RWPE2 (cell line): ENCODE measurements around the gene DPPA4.

ENCODE experiments used
- ATAC-seq: fragments of 200-7000 bp; cut with Tn5 transposase; 3 replicates; pipeline ENCODE4 v1.9.1; 2021; ENCODE audit warnings: low read depth
- DNase-seq: peaks from one replicate; pipeline ENCODE4 v3.0.0-alpha.2; 2020; ENCODE audit warnings: low spot score
- H3K27ac ChIP-seq: fragments of 450-650 bp; 2 replicates; pipeline ENCODE4 v1.5.1; 2017; ENCODE audit warnings: mild to moderate bottlenecking; ENCODE audit not compliant: poor library complexity, severe bottlenecking
- H3K27me3 ChIP-seq: fragments of 250-450 bp; sonication (Bioruptor Pico); 2 replicates; pipeline ENCODE4 v1.5.1; 2021; ENCODE audit warnings: mild to moderate bottlenecking, moderate library complexity; ENCODE audit not compliant: insufficient read depth, poor library complexity, severe bottlenecking
- H3K36me3 ChIP-seq: fragments of 250-450 bp; sonication (Bioruptor Pico); 2 replicates; pipeline ENCODE4 v1.5.1; 2020; ENCODE audit warnings: low read depth, mild to moderate bottlenecking, moderate library complexity
- H3K4me1 ChIP-seq: fragments of 250-450 bp; sonication (Bioruptor Pico); 2 replicates; pipeline ENCODE4 v1.5.1; 2021; ENCODE audit warnings: mild to moderate bottlenecking, moderate library complexity; ENCODE audit not compliant: insufficient read depth, poor library complexity, severe bottlenecking
- H3K4me3 ChIP-seq: fragments of 250-450 bp; sonication (Bioruptor Pico); 2 replicates; pipeline ENCODE4 v1.5.1; 2021; ENCODE audit warnings: mild to moderate bottlenecking, moderate library complexity; ENCODE audit not compliant: severe bottlenecking
- H3K9me3 ChIP-seq: fragments of 250-450 bp; sonication (Bioruptor Pico); 2 replicates; pipeline ENCODE4 v1.5.1; 2021; ENCODE audit warnings: mild to moderate bottlenecking, moderate library complexity; ENCODE audit not compliant: severe bottlenecking
- CTCF ChIP-seq: fragments of 450-650 bp; IDR thresholded peaks from one replicate; pipeline ENCODE4 v1.5.1; 2017; ENCODE audit warnings: mild to moderate bottlenecking, moderate library complexity; ENCODE audit not compliant: poor library complexity, severe bottlenecking

DPPA4 gene

DNA sequence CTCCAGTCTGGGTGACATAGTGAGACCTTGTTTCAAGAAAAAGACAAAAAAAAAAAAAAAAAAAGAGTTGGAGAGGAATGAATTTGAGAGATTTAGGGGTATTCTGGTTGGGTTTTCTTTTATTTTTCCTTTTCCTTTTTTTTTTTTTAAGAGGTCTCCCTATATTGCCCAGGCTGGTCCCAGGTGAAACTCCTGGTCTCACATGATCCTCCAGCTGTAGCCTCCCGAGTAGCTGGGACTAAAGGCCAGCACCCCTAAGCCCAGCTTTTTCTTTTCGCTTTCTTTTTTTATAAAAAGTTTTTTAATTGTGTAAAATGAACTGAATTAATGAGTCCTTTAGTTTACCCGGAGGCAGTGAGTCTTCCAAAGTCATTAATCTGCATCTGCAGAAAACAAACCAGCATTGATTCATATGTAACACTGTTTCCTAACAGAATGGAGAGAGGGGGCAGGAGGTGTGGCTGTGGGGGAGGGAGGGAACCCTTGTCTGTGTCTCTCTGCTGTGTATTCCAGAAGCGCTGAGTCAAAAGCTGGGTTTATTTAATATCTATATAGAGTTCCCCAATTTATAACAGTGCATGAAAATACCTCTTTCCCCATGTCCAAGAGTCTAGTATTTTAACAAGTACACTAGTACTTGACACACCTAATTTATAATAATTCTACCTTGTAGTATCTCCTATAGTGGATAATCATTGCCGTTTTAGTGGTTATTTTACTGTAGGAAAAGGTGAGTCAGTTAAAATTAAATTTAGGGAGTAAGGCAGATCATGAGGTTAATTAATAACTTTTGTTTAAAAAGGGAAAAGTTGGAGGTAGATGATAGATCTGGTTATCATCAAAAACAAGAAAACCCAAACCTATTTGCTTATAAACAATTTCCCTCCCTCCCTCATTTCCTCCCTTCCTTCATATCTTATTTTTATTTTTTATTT is 2.6 kb upstream of the DPPA4 start:
- no peak for ATAC-seq
- Histone ChIP-seq H3K4me3 (no peak overlapping the region), H3K27ac (no peak overlapping the region)

GRCh38 chr3:109339197-109339596 is 1.9 kb upstream of the DPPA4 start:
- no peaks in the 10 kb centered on the region for H3K9me3 ChIP-seq
- H3K27ac ChIP-seq, result no peak overlapping the region
- no peak overlapping the region for H3K4me3 ChIP-seq
- no peak for TF ChIP-seq CTCF
- no peak for DNase-seq
- no peaks in the 10 kb centered on the region for H3K36me3 ChIP-seq
- H3K4me1 ChIP-seq, result no peaks in the 10 kb centered on the region
- ATAC-seq, result no peak
- no peaks in the 10 kb centered on the region for H3K27me3 ChIP-seq

More for the DNA sequence above, 2.6 kb upstream of the DPPA4 start:
- no peak for DNase-seq
- Histone ChIP-seq H3K9me3 (no peaks in the 10 kb centered on the region), H3K27me3 (no peaks in the 10 kb centered on the region), H3K4me1 (no peaks in the 10 kb centered on the region), H3K36me3 (no peaks in the 10 kb centered on the region)
- TF ChIP-seq CTCF, result no peak

GRCh38 chr3:109338322-109338721 is 976 bp upstream of the DPPA4 start:
- DNase-seq (no peak), ATAC-seq (no peak)
- H3K9me3 ChIP-seq, result no peaks in the 10 kb centered on the region
- no peaks in the 10 kb centered on the region for H3K36me3 ChIP-seq
- H3K27ac ChIP-seq, result no peak overlapping the region
- TF ChIP-seq CTCF, result no peak
- no peaks in the 10 kb centered on the region for H3K27me3 ChIP-seq
- no peak overlapping the region for H3K4me3 ChIP-seq
- H3K4me1 ChIP-seq, result no peaks in the 10 kb centered on the region

GRCh38 chr3:109336291-109336861 is 970 bp downstream of the DPPA4 start:
- no peaks in the 10 kb centered on the region for H3K4me1 ChIP-seq
- no peak for TF ChIP-seq CTCF
- no peak overlapping the region for H3K4me3 ChIP-seq
- H3K27me3 ChIP-seq, result no peaks in the 10 kb centered on the region
- H3K36me3 ChIP-seq, result no peaks in the 10 kb centered on the region
- DNase-seq (no peak), ATAC-seq (peak; percentile 38; the same call in 1 of the 3 replicates)
- no peaks in the 10 kb centered on the region for H3K9me3 ChIP-seq
- H3K27ac ChIP-seq, result no peak overlapping the region

- no peak for TF ChIP-seq CTCF
- no peak overlapping the region for H3K4me3 ChIP-seq
Measured at GRCh38 chr3:109334572-109334971, 2.8 kb downstream of the DPPA4 start.

More at GRCh38 chr3:109334572-109334971, 2.8 kb downstream of the DPPA4 start:
- H3K27ac ChIP-seq, result no peak overlapping the region
- H3K4me1 ChIP-seq, result no peaks in the 10 kb centered on the region
- no peak for ATAC-seq
- DNase-seq, result no peak
- no peaks in the 10 kb centered on the region for H3K36me3 ChIP-seq
- H3K9me3 ChIP-seq, result no peaks in the 10 kb centered on the region
- no peaks in the 10 kb centered on the region for H3K27me3 ChIP-seq
